ENCODE measurements around the gene SMCO1.

SMCO1 gene

DNA sequence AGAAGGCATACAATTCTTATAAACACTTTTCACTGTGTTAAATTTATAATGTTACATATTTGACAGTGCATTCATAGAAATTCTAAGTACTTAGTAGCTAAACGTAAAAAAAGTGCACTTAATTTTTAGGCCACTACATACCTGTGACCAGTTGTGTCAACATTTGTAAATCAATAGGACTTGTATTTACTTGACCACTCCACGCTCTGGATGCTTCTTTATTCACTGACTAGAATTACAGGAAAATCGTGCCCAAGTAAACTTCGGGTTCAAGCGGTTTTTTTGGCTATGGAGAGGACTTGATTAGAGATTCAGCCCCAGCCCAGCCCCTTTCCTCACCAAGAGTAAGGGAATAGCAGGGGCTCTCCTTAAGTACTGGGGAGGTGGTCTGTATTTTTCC is 31.4 kb upstream of the SMCO1 start:
- H3K36me3 ChIP-seq = no peaks in the 10 kb centered on the region
- no peak for DNase-seq

DNA sequence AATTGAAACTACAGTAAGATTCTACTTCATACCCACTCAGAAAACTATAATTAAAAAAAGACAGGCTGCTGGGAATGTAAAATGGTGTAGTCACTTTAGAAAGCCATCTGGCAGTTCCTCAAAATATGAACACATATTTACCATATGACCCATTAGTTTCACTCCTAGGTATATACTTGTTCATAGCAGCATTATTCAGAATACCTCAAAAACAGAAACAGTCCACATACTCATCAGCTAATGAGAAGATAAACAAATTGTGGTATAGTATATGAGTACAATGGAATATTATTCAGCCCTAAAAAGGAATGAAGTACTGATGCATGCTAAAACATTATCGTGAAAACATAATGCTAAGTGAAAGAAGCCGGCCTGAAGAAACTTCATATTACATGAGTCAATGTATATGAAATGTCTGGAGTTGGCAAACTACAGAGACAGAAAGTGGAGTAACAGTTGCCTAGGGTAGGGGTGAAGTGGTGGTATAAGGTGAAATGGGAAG is 29.4 kb upstream of the SMCO1 start:
- TF ChIP-seq, protein P1, sequence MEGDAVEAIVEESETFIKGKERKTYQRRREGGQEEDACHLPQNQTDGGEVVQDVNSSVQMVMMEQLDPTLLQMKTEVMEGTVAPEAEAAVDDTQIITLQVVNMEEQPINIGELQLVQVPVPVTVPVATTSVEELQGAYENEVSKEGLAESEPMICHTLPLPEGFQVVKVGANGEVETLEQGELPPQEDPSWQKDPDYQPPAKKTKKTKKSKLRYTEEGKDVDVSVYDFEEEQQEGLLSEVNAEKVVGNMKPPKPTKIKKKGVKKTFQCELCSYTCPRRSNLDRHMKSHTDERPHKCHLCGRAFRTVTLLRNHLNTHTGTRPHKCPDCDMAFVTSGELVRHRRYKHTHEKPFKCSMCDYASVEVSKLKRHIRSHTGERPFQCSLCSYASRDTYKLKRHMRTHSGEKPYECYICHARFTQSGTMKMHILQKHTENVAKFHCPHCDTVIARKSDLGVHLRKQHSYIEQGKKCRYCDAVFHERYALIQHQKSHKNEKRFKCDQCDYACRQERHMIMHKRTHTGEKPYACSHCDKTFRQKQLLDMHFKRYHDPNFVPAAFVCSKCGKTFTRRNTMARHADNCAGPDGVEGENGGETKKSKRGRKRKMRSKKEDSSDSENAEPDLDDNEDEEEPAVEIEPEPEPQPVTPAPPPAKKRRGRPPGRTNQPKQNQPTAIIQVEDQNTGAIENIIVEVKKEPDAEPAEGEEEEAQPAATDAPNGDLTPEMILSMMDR (IDR thresholded peaks at IDR 0.05; ENCODE audit: low read depth, low read length) = no peak
- Histone ChIP-seq H3K36me3 (no peaks in the 10 kb centered on the region), H3K27ac (no peak overlapping the region), H3K9me3 (ENCODE audit: severe bottlenecking) (peaks cover 2% of the 10 kb centered on the region), H3K27me3 (ENCODE audit: insufficient read depth, low read depth, severe bottlenecking) (no peaks in the 10 kb centered on the region), H3K4me3 (ENCODE audit: low read depth, low read length) (no peak overlapping the region)
- DNase-seq = no peak

More for the DNA sequence above, 31.4 kb upstream of the SMCO1 start:
- H3K4me3 ChIP-seq (ENCODE audit: low read depth, low read length) = no peak overlapping the region
- no peak overlapping the region for H3K27ac ChIP-seq
- peaks cover 2% of the 10 kb centered on the region for H3K9me3 ChIP-seq (ENCODE audit: severe bottlenecking)
- TF ChIP-seq, protein P1 (IDR thresholded peaks at IDR 0.05; ENCODE audit: low read depth, low read length) = no peak
- H3K27me3 ChIP-seq (ENCODE audit: insufficient read depth, low read depth, severe bottlenecking) = no peaks in the 10 kb centered on the region

DNA sequence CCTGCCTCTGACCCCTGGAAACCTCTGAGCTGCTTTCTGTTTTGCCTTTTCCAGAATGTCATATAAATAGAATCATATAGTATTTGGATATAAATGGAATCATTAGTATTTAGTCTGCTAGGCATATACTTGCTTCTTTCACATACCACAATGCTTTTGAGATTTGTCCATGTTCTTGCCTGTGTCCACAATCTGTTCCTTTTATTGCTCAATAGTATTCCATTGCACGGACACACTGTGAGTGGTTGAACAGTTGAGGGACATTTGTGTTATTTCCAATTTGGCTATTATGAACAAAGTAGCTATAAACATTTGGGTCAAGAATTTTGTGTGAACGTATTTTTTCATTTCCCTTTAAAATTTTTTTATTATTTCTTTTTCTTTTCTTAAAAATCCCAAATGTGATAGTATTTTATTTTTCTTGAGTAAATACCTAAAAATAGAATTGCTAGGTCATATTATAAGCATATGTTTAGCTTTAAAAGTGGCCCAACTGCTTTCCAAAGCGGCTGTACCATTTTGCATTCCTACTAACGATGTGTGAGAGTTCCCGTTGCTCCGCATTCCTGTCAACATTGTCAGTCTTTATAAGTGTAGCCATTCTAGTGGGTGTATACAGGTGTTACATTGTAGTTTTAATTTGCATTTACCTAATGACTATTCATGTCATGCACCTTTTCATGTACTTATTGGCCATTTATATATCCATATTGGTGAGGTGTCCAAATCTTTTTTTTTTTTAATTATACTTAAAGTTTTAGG is 26.7 kb upstream of the SMCO1 start:
- Histone ChIP-seq H3K27me3 (ENCODE audit: insufficient read depth, low read depth, severe bottlenecking) (no peaks in the 10 kb centered on the region), H3K27ac (no peak overlapping the region), H3K36me3 (no peaks in the 10 kb centered on the region), H3K9me3 (ENCODE audit: severe bottlenecking) (no peaks in the 10 kb centered on the region), H3K4me3 (ENCODE audit: low read depth, low read length) (no peak overlapping the region)
- TF ChIP-seq, protein P1 (IDR thresholded peaks at IDR 0.05; ENCODE audit: low read depth, low read length) = no peak
- DNase-seq = no peak

DNA sequence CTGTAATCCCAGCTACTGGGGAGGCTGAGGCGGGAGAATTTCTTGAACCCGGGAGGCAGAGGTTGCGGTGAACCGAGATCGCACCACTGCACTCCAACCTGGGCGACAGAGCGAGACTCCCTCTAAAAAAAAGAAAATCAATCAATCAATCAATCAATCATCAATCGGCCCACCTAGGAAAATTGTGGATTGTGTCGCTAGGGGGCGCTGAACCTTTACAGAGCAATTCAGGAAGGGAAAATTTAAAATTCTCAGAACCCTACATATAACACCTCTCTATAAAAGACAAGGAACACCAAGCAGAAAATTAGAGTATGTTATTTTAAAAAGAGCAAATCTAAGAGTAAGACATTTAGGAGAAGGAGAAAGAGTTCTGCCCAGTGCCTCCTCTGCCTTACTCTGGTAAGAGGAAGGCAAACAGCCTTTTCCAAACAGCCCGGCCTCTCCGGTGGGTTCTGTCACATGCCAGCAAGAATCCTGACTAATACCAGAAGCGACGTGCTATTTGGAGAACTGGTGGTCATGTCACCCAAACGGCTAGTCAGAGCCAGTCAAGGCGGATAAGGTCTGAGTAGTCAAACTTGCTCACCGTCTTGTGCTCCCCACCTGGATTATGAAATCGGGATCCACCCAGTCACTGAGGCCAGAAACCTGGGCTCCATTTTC is 22.3 kb upstream of the SMCO1 start:
- H3K9me3 ChIP-seq (ENCODE audit: severe bottlenecking) = no peaks in the 10 kb centered on the region
- H3K27ac ChIP-seq = no peak overlapping the region
- no peak overlapping the region for H3K4me3 ChIP-seq (ENCODE audit: low read depth, low read length)
- no peaks in the 10 kb centered on the region for H3K36me3 ChIP-seq
- DNase-seq = peak; percentile 9
- H3K27me3 ChIP-seq (ENCODE audit: insufficient read depth, low read depth, severe bottlenecking) = no peaks in the 10 kb centered on the region
- TF ChIP-seq, protein P1 (IDR thresholded peaks at IDR 0.05; ENCODE audit: low read depth, low read length) = 0 out of 2 replicates have a peak, but pooled peaks have one; percentile 12

DNA sequence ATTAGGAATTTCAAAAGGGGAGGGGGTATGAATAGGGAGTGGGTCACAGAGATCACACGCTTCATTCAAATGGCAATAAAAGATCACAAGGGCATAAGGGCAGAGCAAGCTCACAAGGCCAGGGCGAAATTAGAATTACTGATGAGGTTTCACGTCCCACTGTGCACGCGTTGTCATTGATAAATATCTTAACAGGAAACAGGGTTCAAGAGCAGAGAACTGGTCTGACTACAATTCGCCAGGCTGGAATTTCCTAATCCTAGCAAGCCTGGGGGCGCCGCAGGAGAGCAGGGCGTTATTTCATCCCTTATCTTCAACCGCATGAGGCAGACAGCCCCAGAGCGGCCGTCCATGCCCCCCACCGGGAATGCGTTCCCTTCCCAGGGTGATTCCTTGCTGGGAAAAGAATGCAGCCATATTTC is 18.1 kb upstream of the SMCO1 start:
- no peaks in the 10 kb centered on the region for H3K27me3 ChIP-seq (ENCODE audit: insufficient read depth, low read depth, severe bottlenecking)
- H3K27ac ChIP-seq = no peak overlapping the region
- TF ChIP-seq, protein P1 (IDR thresholded peaks at IDR 0.05; ENCODE audit: low read depth, low read length) = no peak
- no peak for DNase-seq
- H3K4me3 ChIP-seq (ENCODE audit: low read depth, low read length) = no peak overlapping the region
- no peaks in the 10 kb centered on the region for H3K9me3 ChIP-seq (ENCODE audit: severe bottlenecking)
- H3K36me3 ChIP-seq = no peaks in the 10 kb centered on the region
